SU-DHL-6 (cell line): ENCODE data around the gene SNTG2.

Source experiments
- EZH2phosphoT487 ChIP-seq: fragments of 200-600 bp; sonication (generic), shearing (Covaris generic); conservative IDR thresholded peaks from 2 replicates; pipeline ENCODE4 v1.6.1; 2018; ENCODE audit warnings: mild to moderate bottlenecking, antibody characterized with exemption, low read length, moderate library complexity, mixed read lengths
- TF ChIP-seq, protein P1 (sequence below): fragments of 200-600 bp; sonication (generic); IDR thresholded peaks from one replicate; pipeline ENCODE4 v1.5.1; 2017; ENCODE audit warnings: antibody characterized with exemption, mild to moderate bottlenecking, low read length, moderate library complexity; ENCODE audit not compliant: insufficient read depth, poor library complexity, severe bottlenecking

DNA sequence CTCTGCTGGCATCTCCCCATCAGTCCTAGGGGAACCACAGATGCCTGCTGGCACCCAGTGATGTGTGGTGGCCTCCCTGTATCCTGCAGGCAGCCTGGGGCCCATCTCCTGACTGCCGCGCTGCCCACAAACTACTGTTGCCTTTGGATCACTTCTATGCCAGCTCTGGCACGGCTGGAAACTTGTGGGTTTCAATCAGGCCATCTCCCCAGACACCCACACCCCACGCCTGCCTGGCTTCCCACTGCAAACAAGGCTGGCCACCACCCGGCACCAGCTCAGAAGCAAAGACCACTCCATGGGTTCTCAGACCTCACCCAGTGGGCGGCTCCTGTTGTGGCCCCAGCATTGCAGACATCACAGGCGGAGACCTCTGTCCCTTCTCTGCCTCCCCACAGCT is 447.5 kb downstream of the SNTG2 start:
- no peak for TF ChIP-seq EZH2phosphoT487
- TF ChIP-seq, protein P1, sequence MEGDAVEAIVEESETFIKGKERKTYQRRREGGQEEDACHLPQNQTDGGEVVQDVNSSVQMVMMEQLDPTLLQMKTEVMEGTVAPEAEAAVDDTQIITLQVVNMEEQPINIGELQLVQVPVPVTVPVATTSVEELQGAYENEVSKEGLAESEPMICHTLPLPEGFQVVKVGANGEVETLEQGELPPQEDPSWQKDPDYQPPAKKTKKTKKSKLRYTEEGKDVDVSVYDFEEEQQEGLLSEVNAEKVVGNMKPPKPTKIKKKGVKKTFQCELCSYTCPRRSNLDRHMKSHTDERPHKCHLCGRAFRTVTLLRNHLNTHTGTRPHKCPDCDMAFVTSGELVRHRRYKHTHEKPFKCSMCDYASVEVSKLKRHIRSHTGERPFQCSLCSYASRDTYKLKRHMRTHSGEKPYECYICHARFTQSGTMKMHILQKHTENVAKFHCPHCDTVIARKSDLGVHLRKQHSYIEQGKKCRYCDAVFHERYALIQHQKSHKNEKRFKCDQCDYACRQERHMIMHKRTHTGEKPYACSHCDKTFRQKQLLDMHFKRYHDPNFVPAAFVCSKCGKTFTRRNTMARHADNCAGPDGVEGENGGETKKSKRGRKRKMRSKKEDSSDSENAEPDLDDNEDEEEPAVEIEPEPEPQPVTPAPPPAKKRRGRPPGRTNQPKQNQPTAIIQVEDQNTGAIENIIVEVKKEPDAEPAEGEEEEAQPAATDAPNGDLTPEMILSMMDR, result no peak
